ENCODE results near the gene DKKL1.

DNA sequence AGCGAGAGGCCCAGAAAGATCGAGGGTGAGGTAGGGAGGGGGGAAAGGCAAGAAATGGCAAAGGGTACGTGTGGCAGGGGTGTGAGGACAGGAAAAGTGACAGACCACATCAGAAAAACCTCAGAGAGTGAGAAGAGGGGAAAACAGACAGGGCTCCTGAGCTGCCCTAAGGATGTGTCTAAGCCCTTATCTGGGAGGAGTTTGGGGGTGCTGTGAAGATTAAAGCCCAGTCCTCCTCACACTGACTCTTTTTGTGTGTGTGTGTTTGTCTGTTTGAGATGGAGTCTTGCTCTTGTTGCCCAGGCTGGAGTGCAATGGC lies 60.3 kb downstream of the DKKL1 start:
- TF ChIP-seq, protein P1, sequence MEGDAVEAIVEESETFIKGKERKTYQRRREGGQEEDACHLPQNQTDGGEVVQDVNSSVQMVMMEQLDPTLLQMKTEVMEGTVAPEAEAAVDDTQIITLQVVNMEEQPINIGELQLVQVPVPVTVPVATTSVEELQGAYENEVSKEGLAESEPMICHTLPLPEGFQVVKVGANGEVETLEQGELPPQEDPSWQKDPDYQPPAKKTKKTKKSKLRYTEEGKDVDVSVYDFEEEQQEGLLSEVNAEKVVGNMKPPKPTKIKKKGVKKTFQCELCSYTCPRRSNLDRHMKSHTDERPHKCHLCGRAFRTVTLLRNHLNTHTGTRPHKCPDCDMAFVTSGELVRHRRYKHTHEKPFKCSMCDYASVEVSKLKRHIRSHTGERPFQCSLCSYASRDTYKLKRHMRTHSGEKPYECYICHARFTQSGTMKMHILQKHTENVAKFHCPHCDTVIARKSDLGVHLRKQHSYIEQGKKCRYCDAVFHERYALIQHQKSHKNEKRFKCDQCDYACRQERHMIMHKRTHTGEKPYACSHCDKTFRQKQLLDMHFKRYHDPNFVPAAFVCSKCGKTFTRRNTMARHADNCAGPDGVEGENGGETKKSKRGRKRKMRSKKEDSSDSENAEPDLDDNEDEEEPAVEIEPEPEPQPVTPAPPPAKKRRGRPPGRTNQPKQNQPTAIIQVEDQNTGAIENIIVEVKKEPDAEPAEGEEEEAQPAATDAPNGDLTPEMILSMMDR (conservative IDR thresholded peaks at IDR 0.05; ENCODE audit: low read length): no peak
- no peak for TF ChIP-seq EZH2phosphoT487 (IDR thresholded peaks at IDR 0.05; ENCODE audit: borderline replicate concordance, low read depth, low read length)
